OCI-LY1 (cell line): ENCODE data around the gene TTC38.
"Not testable (repeated sequence)": the region's sequence is repeated elsewhere in the genome, so short reads cannot be mapped to it uniquely, and the experiment has no call there.

Experiments
- H2AFZ ChIP-seq: fragments of 200-600 bp; sonication (generic), shearing (Covaris generic); 2 replicates; pipeline ENCODE4 v1.6.0; 2014; ENCODE audit warnings: antibody characterized with exemption, mild to moderate bottlenecking, low read length
- H3F3A ChIP-seq: fragments of 200-600 bp; sonication (generic), shearing (Covaris generic); 2 replicates; pipeline ENCODE4 v1.6.0; 2014; ENCODE audit warnings: mild to moderate bottlenecking, antibody characterized with exemption, low read length, moderate library complexity; ENCODE audit not compliant: insufficient read depth
- H3K27ac ChIP-seq: fragments of 200-600 bp; sonication (generic); 2 replicates; pipeline ENCODE4 v1.5.1; 2014; ENCODE audit warnings: low read length, mixed run types, mild to moderate bottlenecking, low read depth; ENCODE audit not compliant: poor library complexity, severe bottlenecking
- H3K27me3 ChIP-seq: fragments of 200-600 bp; sonication (generic); 2 replicates; pipeline ENCODE4 v1.6.0; 2014; ENCODE audit warnings: antibody characterized with exemption, mild to moderate bottlenecking, low read length, moderate library complexity; ENCODE audit not compliant: insufficient read depth
- H3K36me3 ChIP-seq: fragments of 200-600 bp; sonication (generic); 2 replicates; pipeline ENCODE4 v1.6.1; 2014; ENCODE audit warnings: mild to moderate bottlenecking, antibody characterized with exemption, low read length, moderate library complexity, mixed read lengths; ENCODE audit not compliant: insufficient read depth
- H3K4me1 ChIP-seq: fragments of 200-600 bp; sonication (generic); 2 replicates; pipeline ENCODE4 v1.5.1; 2014; ENCODE audit warnings: mild to moderate bottlenecking, low read length, moderate library complexity; ENCODE audit not compliant: insufficient read depth, severe bottlenecking
- H3K4me2 ChIP-seq: fragments of 200-600 bp; sonication (generic), shearing (Covaris generic); 2 replicates; pipeline ENCODE4 v1.6.1; 2014; ENCODE audit warnings: low read length
- H3K4me3 ChIP-seq: fragments of 200-600 bp; sonication (generic); 2 replicates; pipeline ENCODE4 v1.5.1; 2014; ENCODE audit warnings: low read length, low read depth, mild to moderate bottlenecking, mixed read lengths; ENCODE audit not compliant: poor library complexity, severe bottlenecking
- H3K79me2 ChIP-seq: fragments of 200-600 bp; shearing (Covaris generic); 2 replicates; pipeline ENCODE4 v1.6.1; 2016; ENCODE audit warnings: mixed run types, low read length, mixed read lengths; ENCODE audit not compliant: insufficient read depth
- H3K9ac ChIP-seq: fragments of 200-600 bp; sonication (generic), shearing (Covaris generic); 2 replicates; pipeline ENCODE4 v1.6.1; 2014; ENCODE audit warnings: mild to moderate bottlenecking, low read length, mixed read lengths
- H3K9me2 ChIP-seq: fragments of 200-600 bp; sonication (generic), shearing (Covaris generic); 2 replicates; pipeline ENCODE4 v1.6.1; 2014; ENCODE audit warnings: low read depth, mild to moderate bottlenecking, low read length, mixed read lengths
- H3K9me3 ChIP-seq: fragments of 200-600 bp; shearing (Covaris generic); 2 replicates; pipeline ENCODE4 v1.6.1; 2014; ENCODE audit warnings: low read length, mixed read lengths
- H4K20me1 ChIP-seq: fragments of 200-600 bp; sonication (generic), shearing (Covaris generic); 2 replicates; pipeline ENCODE4 v1.6.0; 2016; ENCODE audit warnings: mild to moderate bottlenecking, low read length; ENCODE audit not compliant: insufficient read depth
- EZH2 ChIP-seq: fragments of 200-600 bp; sonication (generic), shearing (Covaris generic); IDR thresholded peaks from 2 replicates; pipeline ENCODE4 v1.8.0; 2017; ENCODE audit warnings: borderline replicate concordance, mixed run types, mild to moderate bottlenecking, antibody characterized with exemption, low read length, moderate library complexity, mixed read lengths
- TF ChIP-seq, protein P1 (sequence below): fragments of 200-600 bp; sonication (generic), shearing (Covaris generic); IDR thresholded peaks from 2 replicates; pipeline ENCODE4 v1.5.1; 2017; ENCODE audit warnings: mild to moderate bottlenecking, antibody characterized with exemption, low read length, moderate library complexity, mixed read lengths

Gene TTC38

DNA sequence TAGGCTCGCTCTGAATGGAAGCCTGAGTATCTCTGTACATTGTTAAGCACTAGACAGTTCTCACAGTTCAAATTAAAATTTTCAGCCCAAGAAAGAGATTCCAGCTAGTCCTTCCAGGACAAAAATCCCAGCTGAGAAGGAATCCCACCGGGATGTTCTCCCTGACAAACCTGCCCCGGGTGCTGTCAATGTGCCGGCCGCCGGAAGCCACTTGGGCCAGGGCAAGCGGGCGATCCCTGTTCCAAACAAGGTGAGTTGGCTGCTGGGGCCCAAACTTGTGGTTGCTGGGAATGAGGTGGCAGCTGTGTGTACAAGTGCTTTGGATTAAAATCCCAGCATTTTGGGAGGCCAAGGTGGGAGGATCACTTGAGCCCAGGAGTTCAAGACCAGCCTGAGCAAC, 44.2 kb downstream of the TTC38 start:
- H3K9me3 ChIP-seq, result no peaks in the 10 kb centered on the region
- H3K4me1 ChIP-seq, result no peaks in the 10 kb centered on the region
- H3K27me3 ChIP-seq, result no peaks in the 10 kb centered on the region
- H2AFZ ChIP-seq, result no peak overlapping the region
- no peak overlapping the region for H3K27ac ChIP-seq
- no peak overlapping the region for H3K9ac ChIP-seq
- H4K20me1 ChIP-seq, result no peaks in the 10 kb centered on the region
- no peak overlapping the region for H3K4me3 ChIP-seq
- TF ChIP-seq, protein P1, sequence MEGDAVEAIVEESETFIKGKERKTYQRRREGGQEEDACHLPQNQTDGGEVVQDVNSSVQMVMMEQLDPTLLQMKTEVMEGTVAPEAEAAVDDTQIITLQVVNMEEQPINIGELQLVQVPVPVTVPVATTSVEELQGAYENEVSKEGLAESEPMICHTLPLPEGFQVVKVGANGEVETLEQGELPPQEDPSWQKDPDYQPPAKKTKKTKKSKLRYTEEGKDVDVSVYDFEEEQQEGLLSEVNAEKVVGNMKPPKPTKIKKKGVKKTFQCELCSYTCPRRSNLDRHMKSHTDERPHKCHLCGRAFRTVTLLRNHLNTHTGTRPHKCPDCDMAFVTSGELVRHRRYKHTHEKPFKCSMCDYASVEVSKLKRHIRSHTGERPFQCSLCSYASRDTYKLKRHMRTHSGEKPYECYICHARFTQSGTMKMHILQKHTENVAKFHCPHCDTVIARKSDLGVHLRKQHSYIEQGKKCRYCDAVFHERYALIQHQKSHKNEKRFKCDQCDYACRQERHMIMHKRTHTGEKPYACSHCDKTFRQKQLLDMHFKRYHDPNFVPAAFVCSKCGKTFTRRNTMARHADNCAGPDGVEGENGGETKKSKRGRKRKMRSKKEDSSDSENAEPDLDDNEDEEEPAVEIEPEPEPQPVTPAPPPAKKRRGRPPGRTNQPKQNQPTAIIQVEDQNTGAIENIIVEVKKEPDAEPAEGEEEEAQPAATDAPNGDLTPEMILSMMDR, result no peak
- no peak for TF ChIP-seq EZH2
- H3K9me2 ChIP-seq, result no peaks in the 10 kb centered on the region
- no peaks in the 10 kb centered on the region for H3F3A ChIP-seq
- peaks cover 3% of the 10 kb centered on the region; the same call in 1 of the 2 replicates for H3K79me2 ChIP-seq
- H3K36me3 ChIP-seq, result peaks cover 78% of the 10 kb centered on the region
- H3K4me2 ChIP-seq, result no peak overlapping the region

DNA sequence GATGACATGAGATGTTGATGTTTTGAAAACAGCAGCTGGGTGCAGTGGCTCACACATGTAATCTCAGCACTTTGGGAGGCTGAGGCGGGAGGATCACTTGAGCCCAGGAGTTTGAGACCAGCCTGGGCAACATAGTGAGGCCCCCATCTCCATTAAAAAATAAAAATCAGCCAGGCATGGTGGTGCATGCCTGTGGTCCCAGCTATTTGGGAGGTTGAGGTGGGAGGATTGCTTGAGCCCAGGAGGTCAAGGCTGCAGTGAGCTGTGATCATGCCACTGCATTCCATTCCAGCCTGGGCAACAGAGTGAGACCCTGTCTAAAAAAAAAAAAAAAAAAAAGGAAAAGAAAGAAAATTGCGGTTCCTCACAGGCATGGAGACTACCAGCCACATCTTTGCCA, 45.0 kb downstream of the TTC38 start:
- H3K4me1 ChIP-seq, H3K27ac ChIP-seq, H3K4me2 ChIP-seq, H4K20me1 ChIP-seq, H3K9me3 ChIP-seq, H3K4me3 ChIP-seq, H3K79me2 ChIP-seq, H3K9ac ChIP-seq, H3F3A ChIP-seq, H3K9me2 ChIP-seq, H2AFZ ChIP-seq, H3K27me3 ChIP-seq: not testable (repeated sequence)
- H3K36me3 ChIP-seq, result peaks cover 85% of the 10 kb centered on the region

DNA sequence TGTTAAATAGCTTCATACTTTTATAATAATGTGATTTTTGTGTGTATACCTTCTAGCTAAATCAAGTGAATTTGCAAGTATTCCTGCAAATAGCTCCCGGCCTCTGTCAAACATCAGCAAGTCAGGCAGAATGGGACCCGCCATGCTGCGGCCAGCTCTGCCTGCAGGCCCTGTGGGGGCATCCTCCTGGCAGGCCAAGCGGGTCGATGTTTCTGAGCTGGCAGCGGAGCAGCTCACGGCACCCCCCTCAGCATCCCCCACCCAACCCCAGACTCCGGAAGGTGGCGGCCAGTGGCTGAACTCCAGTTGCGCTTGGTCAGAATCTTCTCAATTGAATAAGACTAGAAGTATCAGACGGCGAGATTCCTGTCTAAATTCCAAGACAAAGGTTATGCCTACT, 48.2 kb downstream of the TTC38 start:
- H3K36me3 ChIP-seq, result peaks cover 86% of the 10 kb centered on the region

DNA sequence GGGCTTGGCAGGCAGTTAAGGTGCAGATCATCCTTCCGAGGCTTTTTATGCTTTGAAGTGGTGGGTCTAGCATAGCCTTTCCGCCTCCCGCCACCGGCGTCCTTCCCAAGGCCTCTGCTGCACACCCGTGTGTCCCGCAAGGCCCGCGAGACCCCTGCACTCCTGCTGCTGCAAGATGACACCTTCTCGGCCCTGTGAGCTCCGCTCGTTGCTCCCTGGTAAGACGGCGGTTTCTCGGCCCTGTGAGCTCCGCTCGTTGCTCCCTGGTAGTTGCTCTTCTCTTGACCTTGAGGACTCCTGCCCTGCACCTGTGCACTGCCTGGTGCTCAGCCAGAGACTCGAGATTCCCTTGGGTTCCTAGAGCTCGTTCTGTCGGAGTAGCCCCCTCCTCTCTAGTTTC, 49.8 kb downstream of the TTC38 start:
- no peaks in the 10 kb centered on the region for H3F3A ChIP-seq
- TF ChIP-seq, protein P1, result no peak
- no peak for TF ChIP-seq EZH2
- no peak overlapping the region for H2AFZ ChIP-seq
- H3K27me3 ChIP-seq, result no peaks in the 10 kb centered on the region
- H3K4me1 ChIP-seq, result no peaks in the 10 kb centered on the region
- no peaks in the 10 kb centered on the region for H3K9me2 ChIP-seq
- no peaks in the 10 kb centered on the region for H3K79me2 ChIP-seq
- no peak overlapping the region for H3K4me2 ChIP-seq
- H3K9ac ChIP-seq, result no peak overlapping the region
- no peak overlapping the region for H3K27ac ChIP-seq
- H3K9me3 ChIP-seq, result no peaks in the 10 kb centered on the region
- H3K4me3 ChIP-seq, result no peak overlapping the region
- no peaks in the 10 kb centered on the region for H4K20me1 ChIP-seq
- H3K36me3 ChIP-seq, result peaks cover 84% of the 10 kb centered on the region

More for the DNA sequence above, 48.2 kb downstream of the TTC38 start:
- H3K4me3 ChIP-seq, result no peak overlapping the region
- no peak overlapping the region for H2AFZ ChIP-seq
- TF ChIP-seq, protein P1, result no peak
- TF ChIP-seq EZH2, result no peak
- H3K9ac ChIP-seq, result no peak overlapping the region
- H3K27me3 ChIP-seq, result no peaks in the 10 kb centered on the region
- H3K27ac ChIP-seq, result no peak overlapping the region
- H3K79me2 ChIP-seq, result no peaks in the 10 kb centered on the region
- H3K4me1 ChIP-seq, result no peaks in the 10 kb centered on the region
- no peaks in the 10 kb centered on the region for H3K9me2 ChIP-seq
- H4K20me1 ChIP-seq, result no peaks in the 10 kb centered on the region
- H3F3A ChIP-seq, result no peaks in the 10 kb centered on the region
- no peak overlapping the region for H3K4me2 ChIP-seq
- H3K9me3 ChIP-seq, result no peaks in the 10 kb centered on the region
